Measurements from ENCODE around the gene C11orf16.

- TF ChIP-seq EZH2 (IDR thresholded peaks at IDR 0.05; ENCODE audit: borderline replicate concordance, low read depth, low read length, severe bottlenecking) = no peak
- TF ChIP-seq POLR2A (IDR thresholded peaks at IDR 0.05; ENCODE audit: low read depth, low read length) = no peak
- TF ChIP-seq CTCF (IDR thresholded peaks at IDR 0.05; ENCODE audit: extremely low read depth in 1 of 2, insufficient read depth in 1 of 2, low read depth in 1 of 2, low read length in 2 of 2) = no peak
- no peak for TF ChIP-seq MYC (IDR thresholded peaks at IDR 0.05; ENCODE audit: low read depth, low read length)
- TF ChIP-seq POLR2AphosphoS5 (IDR thresholded peaks at IDR 0.05; ENCODE audit: insufficient read depth, low read depth, low read length) = no peak
- no peak for TF ChIP-seq FOS (IDR thresholded peaks at IDR 0.05; ENCODE audit: borderline replicate concordance, insufficient read depth, low read length)
- no peak for TF ChIP-seq JUN (IDR thresholded peaks at IDR 0.05; ENCODE audit: borderline replicate concordance, insufficient read depth, insufficient read length, low read depth)
- no peak for TF ChIP-seq MAX (IDR thresholded peaks at IDR 0.05; ENCODE audit: insufficient read depth, insufficient read length)
- TF ChIP-seq GATA2 (IDR thresholded peaks at IDR 0.05; ENCODE audit: insufficient read depth, insufficient read length, low read depth, low read length) = no peak
Observed at GRCh38 chr11:8971196-8971923, 38.6 kb upstream of the C11orf16 start.
